ENCODE data around the gene RFX8. TPM values are rescaled to one million over a fixed set of nuclear protein-coding genes. Genes with fewer than 3 reads are reported as not detected.

RFX8 gene
- total and polyA plus RNA-seq, 2 of the 13 experiments (the other 11 are each of a cell fraction or from before 2014, with no cell fraction given), result not detected

- Histone ChIP-seq H3K79me2 (ENCODE audit: insufficient read depth, low read length) (no peaks in the 10 kb centered on the region), H2AFZ (ENCODE audit: low read length) (no peak overlapping the region), H3K4me1 (ENCODE audit: insufficient read depth, low read length) (no peaks in the 10 kb centered on the region), H3K36me3 (replicated peaks in 1 of 2; ENCODE audit: control insufficient read depth in 1 of 2, insufficient read depth in 2 of 2, low read length in 2 of 2) (no peaks in the 10 kb centered on the region), H3K4me3 (replicated peaks in 1 of 3; ENCODE audit: insufficient read depth in 1 of 3, low read depth in 2 of 3, low read length in 3 of 3) (no peak overlapping the region), H3K9ac (ENCODE audit: insufficient read depth, low read depth, low read length) (no peak overlapping the region), H3K4me2 (ENCODE audit: low read depth, low read length) (no peak overlapping the region), H4K20me1 (ENCODE audit: insufficient read depth, low read length) (no peaks in the 10 kb centered on the region), H3K27ac (ENCODE audit: extremely low read length, insufficient read depth, low read length) (no peak overlapping the region), H3K9me3 (ENCODE audit: low read length) (no peaks in the 10 kb centered on the region), H3K27me3 (ENCODE audit: control insufficient read depth in 1 of 2, insufficient read depth in 2 of 2, low read length in 2 of 2) (peaks cover 0 to 6% of the 10 kb centered on the region in 2 experiments; a peak in 1 of 5 replicates)
- POLR2A ChIA-PET, result no interaction called here
- CTCF ChIA-PET (ENCODE audit: low intra/inter-chr PET ratio, low total read pairs), result no interaction called here
- BruUV-seq (replicated peaks), result no TSS peak
- DNase-seq (ENCODE audit: low spot score) (no peak), ATAC-seq (no peak), FAIRE-seq (no peak)
- in situ Hi-C loops (cut with HindIII; ENCODE audit: extremely low pct_ligation_motif_present, low pct_unique_long_range_greater_than_20kb) (no loop called here), intact Hi-C loops (cut with micrococcal nuclease; ENCODE audit: unreplicated experiment) (no loop called here)
- WGBS (ENCODE audit: low lambda C conversion rate), result 25% methylated on average over 4 of the region's 4 CpGs
- no peak for TF ChIP-seq ZNF121 (CRISPR knock-in tag; IDR thresholded peaks at IDR 0.05)
- TF ChIP-seq E2F5 (CRISPR knock-in tag; conservative IDR thresholded peaks at IDR 0.05), result no peak
- TF ChIP-seq TIGD3 (CRISPR knock-in tag; IDR thresholded peaks at IDR 0.05; ENCODE audit: borderline replicate concordance), result no peak
- no peak for TF ChIP-seq ARID4A (CRISPR knock-in tag; IDR thresholded peaks at IDR 0.05; ENCODE audit: borderline replicate concordance)
- no peak for TF ChIP-seq ZNF124 (CRISPR knock-in tag; IDR thresholded peaks at IDR 0.05)
- TF ChIP-seq TOE1 (CRISPR knock-in tag; IDR thresholded peaks at IDR 0.05), result no peak
- TF ChIP-seq ZNF646 (CRISPR knock-in tag; IDR thresholded peaks at IDR 0.05), result no peak
- no peak for TF ChIP-seq NCOR1 (IDR thresholded peaks at IDR 0.05; ENCODE audit: borderline replicate concordance, low read length)
- TF ChIP-seq NFE2 (CRISPR knock-in tag; IDR thresholded peaks at IDR 0.05), result no peak
- no peak for TF ChIP-seq ZNF577 (CRISPR knock-in tag; IDR thresholded peaks at IDR 0.05; ENCODE audit: borderline replicate concordance, low read depth)
- no peak for TF ChIP-seq ZNF230 (CRISPR knock-in tag; IDR thresholded peaks at IDR 0.05)
- TF ChIP-seq RBM39 (IDR thresholded peaks at IDR 0.05; ENCODE audit: low read depth, low read length, poor library complexity, severe bottlenecking), result no peak
Observed at GRCh38 chr2:101496279-101496678, 21.4 kb upstream of the RFX8 start.
